H1 (cell line): Measurements from ENCODE around the gene ABCA1. TPM values are rescaled to one million over a fixed set of nuclear protein-coding genes. Genes with fewer than 3 reads are reported as not detected.

Experiments used
- CTCF ChIA-PET: fragments of 300-600 bp; sonication (Branson Sonifier 250); formaldehyde crosslinking; loops from one replicate; lab custom pipeline; 2021; ENCODE audit not compliant: partially characterized antibody; lab: Charles Lee
- POLR2A ChIA-PET: fragments of 300-600 bp; sonication (Branson Sonifier 250); formaldehyde crosslinking; loops from one replicate; lab custom pipeline; 2021; ENCODE audit warnings: inconsistent platforms; ENCODE audit not compliant: partially characterized antibody; lab: Charles Lee
- DNase-seq, 2 experiments: peaks; one replicate each; pipeline versions ENCODE4 v3.0.0 to v3.0.0-alpha.2; 2010 to 2022; ENCODE audit warnings: low spot score in 2 of 2, low read depth in 1 of 2, mixed read lengths in 1 of 2
- FAIRE-seq: peaks from 2 replicates; lab custom pipeline; 2011; peaks lifted over from hg19 to GRCh38; lab: Jason Lieb, UNC
- H2AFZ ChIP-seq: 2 replicates; pipeline ENCODE4 v1.8.1; 2012; ENCODE audit warnings: low read length, inconsistent platforms
- H2AK5ac ChIP-seq: 2 replicates; pipeline ENCODE4 v1.6.1; 2013; ENCODE audit warnings: low read depth, low read length
- H2BK120ac ChIP-seq: replicated peaks from 2 replicates; pipeline ENCODE3; 2013; ENCODE audit warnings: low read depth, low read length, inconsistent platforms
- H2BK12ac ChIP-seq: 2 replicates; pipeline ENCODE4 v1.6.1; 2013; ENCODE audit warnings: low read depth, low read length
- H2BK15ac ChIP-seq: 2 replicates; pipeline ENCODE4 v1.6.1; 2013; ENCODE audit warnings: low read length
- H2BK20ac ChIP-seq: 2 replicates; pipeline ENCODE4 v1.6.1; 2013; ENCODE audit warnings: low read length
- H2BK5ac ChIP-seq: 2 replicates; pipeline ENCODE4 v1.6.1; 2013; ENCODE audit warnings: low read depth, low read length
- H3K14ac ChIP-seq: 2 replicates; pipeline ENCODE4 v1.6.1; 2013; ENCODE audit warnings: inconsistent platforms; ENCODE audit not compliant: insufficient read length
- H3K18ac ChIP-seq: 2 replicates; pipeline ENCODE4 v1.6.1; 2013; ENCODE audit warnings: low read length; ENCODE audit errors: extremely low read depth
- H3K23ac ChIP-seq: 2 replicates; pipeline ENCODE4 v1.6.1; 2013; ENCODE audit warnings: inconsistent platforms; ENCODE audit not compliant: insufficient read length
- H3K23me2 ChIP-seq: 2 replicates; pipeline ENCODE4 v1.6.1; 2013; ENCODE audit warnings: low read depth, low read length
- H3K27ac ChIP-seq: 2 replicates; pipeline ENCODE4 v1.6.1; 2011; ENCODE audit warnings: low read depth, low read length, inconsistent platforms
- H3K27me3 ChIP-seq, 4 experiments: replicated peaks in 1 of 4; 1 replicate in 1 of 4; 2 replicates in 3 of 4; pipeline versions ENCODE4 v1.6.1 to v1.8.1; 2011 to 2013; ENCODE audit warnings: low read length in 3 of 4, mild to moderate bottlenecking in 3 of 4, inconsistent platforms in 2 of 4, mixed read lengths in 2 of 4, moderate library complexity in 1 of 4; ENCODE audit not compliant: control insufficient read depth in 3 of 4, insufficient read depth in 3 of 4; ENCODE audit errors: extremely low read depth in 1 of 4
- H3K36me3 ChIP-seq, 4 experiments: 2 replicates each; pipeline versions ENCODE4 v1.6.1 to v1.8.1; 2011 to 2013; ENCODE audit warnings: mild to moderate bottlenecking in 4 of 4, low read length in 3 of 4, moderate library complexity in 2 of 4, control low read depth in 1 of 4, inconsistent platforms in 1 of 4; ENCODE audit not compliant: insufficient read depth in 4 of 4, control insufficient read depth in 2 of 4
- H3K4ac ChIP-seq: replicated peaks from 2 replicates; pipeline ENCODE3; 2013; ENCODE audit warnings: low read length, low read depth, mixed read lengths, inconsistent platforms; ENCODE audit not compliant: insufficient read length
- H3K4me1 ChIP-seq, 4 experiments: replicated peaks in 1 of 4; 1 replicate in 1 of 4; 2 replicates in 3 of 4; pipeline versions ENCODE4 v1.6.1 to v1.8.1; 2011 to 2013; ENCODE audit warnings: low read length in 3 of 4, inconsistent platforms in 2 of 4, mixed read lengths in 1 of 4; ENCODE audit not compliant: insufficient read depth in 4 of 4, control insufficient read depth in 3 of 4
- H3K4me2 ChIP-seq, 2 experiments: 2 replicates each; pipeline versions ENCODE4 v1.6.1 to v1.8.1; 2011 to 2013; ENCODE audit warnings: low read depth in 2 of 2, low read length in 2 of 2, control low read depth in 1 of 2, inconsistent platforms in 1 of 2, mild to moderate bottlenecking in 1 of 2; ENCODE audit not compliant: insufficient read depth in 1 of 2
- H3K4me3 ChIP-seq, 4 experiments: fragments of 200-600, 300-600 bp in 1 of 4; sonication (generic), shearing (Covaris generic), sonication (Bioruptor Twin) in 1 of 4; 2 replicates each; pipeline versions ENCODE4 v1.5.1 to v1.8.1; 2011 to 2016; ENCODE audit warnings: low read length in 4 of 4, low read depth in 3 of 4, control low read depth in 2 of 4, inconsistent platforms in 2 of 4, mild to moderate bottlenecking in 2 of 4, mixed read lengths in 1 of 4, moderate library complexity in 1 of 4; ENCODE audit not compliant: insufficient read depth in 2 of 4; ENCODE audit errors: extremely low read depth in 1 of 4
- H3K56ac ChIP-seq: replicated peaks from 2 replicates; pipeline ENCODE3; 2013; ENCODE audit warnings: low read depth, mild to moderate bottlenecking, mixed read lengths, low read length, inconsistent platforms; ENCODE audit not compliant: insufficient read length
- H3K79me1 ChIP-seq: 2 replicates; pipeline ENCODE4 v1.6.1; 2013; ENCODE audit warnings: low read depth, low read length, control low read depth
- H3K79me2 ChIP-seq, 2 experiments: 2 replicates each; pipeline versions ENCODE4 v1.6.1 to v1.8.1; 2012 to 2013; ENCODE audit warnings: low read length in 2 of 2, mild to moderate bottlenecking in 2 of 2, inconsistent platforms in 1 of 2; ENCODE audit not compliant: insufficient read depth in 2 of 2, control insufficient read depth in 1 of 2
- H3K9ac ChIP-seq, 4 experiments: replicated peaks in 1 of 4; 1 replicate in 1 of 4; 2 replicates in 3 of 4; pipeline versions ENCODE4 v1.6.1 to v1.8.1; 2011 to 2013; ENCODE audit warnings: low read depth in 3 of 4, low read length in 3 of 4, control low read depth in 2 of 4, mild to moderate bottlenecking in 2 of 4, moderate library complexity in 2 of 4, inconsistent platforms in 1 of 4; ENCODE audit errors: extremely low read depth in 1 of 4
- H3K9me3 ChIP-seq, 2 experiments: 2 replicates each; pipeline versions ENCODE4 v1.6.1 to v1.8.1; 2012 to 2013; ENCODE audit warnings: mild to moderate bottlenecking in 2 of 2, moderate library complexity in 2 of 2, control low read depth in 1 of 2, inconsistent platforms in 1 of 2, low read depth in 1 of 2, low read length in 1 of 2, mixed read lengths in 1 of 2; ENCODE audit not compliant: insufficient read depth in 2 of 2
- H4K20me1 ChIP-seq, 2 experiments: replicated peaks in 1 of 2; 2 replicates each; pipeline versions ENCODE3 to v1.8.1; 2011 to 2013; ENCODE audit warnings: inconsistent platforms in 2 of 2, low read length in 2 of 2, mild to moderate bottlenecking in 1 of 2; ENCODE audit not compliant: insufficient read depth in 2 of 2, control insufficient read depth in 1 of 2
- H4K5ac ChIP-seq: 2 replicates; pipeline ENCODE4 v1.6.1; 2013; ENCODE audit warnings: low read length, low read depth, mixed read lengths, inconsistent platforms; ENCODE audit not compliant: insufficient read length
- H4K8ac ChIP-seq: 2 replicates; pipeline ENCODE4 v1.8.0; 2013; ENCODE audit warnings: mild to moderate bottlenecking, moderate library complexity, low read length, inconsistent platforms; ENCODE audit not compliant: insufficient read depth; ENCODE audit errors: extremely low read depth
- H4K91ac ChIP-seq: replicated peaks from 2 replicates; pipeline ENCODE3; 2013; ENCODE audit warnings: low read length, mixed read lengths, inconsistent platforms; ENCODE audit not compliant: insufficient read length
- SRF ChIP-seq: IDR thresholded peaks from 2 replicates; pipeline ENCODE4 v1.6.1; 2011; ENCODE audit warnings: mild to moderate bottlenecking, low read depth, low read length, moderate library complexity
- TAF7 ChIP-seq: optimal IDR thresholded peaks from 2 replicates; pipeline ENCODE3; 2011; ENCODE audit warnings: low read depth, mild to moderate bottlenecking, inconsistent platforms, low read length, moderate library complexity, borderline replicate concordance
- TBP ChIP-seq: IDR thresholded peaks from 2 replicates; pipeline ENCODE4 v1.6.1; 2011; ENCODE audit warnings: low read depth, low read length, improper control_type of control experiment
- TEAD4 ChIP-seq: IDR thresholded peaks from 2 replicates; pipeline ENCODE4 v1.6.1; 2012; ENCODE audit warnings: low read depth, low read length, inconsistent platforms, mixed read lengths
- WGBS, 2 experiments: shearing (Covaris generic) in 1 of 2; methylation state at CpG; one replicate each; pipeline versions ENCODE4 v1.1.6 to v1.1.7; 2013 to 2015; ENCODE audit warnings: low lambda C conversion rate in 2 of 2, mixed read lengths in 2 of 2, inconsistent platforms in 1 of 2, low coverage in 1 of 2, missing lambda C conversion rate in 1 of 2; ENCODE audit not compliant: insufficient replicate concordance in 2 of 2, insufficient coverage in 1 of 2, insufficient read length in 1 of 2; ENCODE audit errors: extremely low coverage in 1 of 2, missing lambda C conversion rate in 1 of 2; 5-methylcytosine and 5-hydroxymethylcytosine counted together
- polyA plus RNA-seq, 7 experiments: library from polyadenylated mRNA; depleted of rRNA in 3 of 7; stranded (reverse) in 5 of 7; unstranded in 2 of 7; fragments of >200 nt in 5 of 7; fragments of 200-250 nt in 2 of 7; gene quantifications; 1 replicate in 5 of 7; 2 replicates in 1 of 7; 4 replicates in 1 of 7; pipeline versions ENCODE4 v1.2.1 to v1.2.3, GENCODE V29; 2011 to 2013; ENCODE audit warnings: missing spikeins in 2 of 7, mixed read lengths in 2 of 7
- total RNA-seq: library from RNA; stranded (reverse); fragmentation: NEBNext Ultra II Directional; extraction: Animal tissue kit (Norgen Biotek cat#: 25700); gene quantifications from 2 replicates; pipeline ENCODE4 v1.2.1, GENCODE V29; 2021

Gene ABCA1
- total and polyA plus RNA-seq, 2 of the 8 experiments (the other 6 are each of a cell fraction or from before 2014, with no cell fraction given) = 6.9 to 7.8 TPM

GRCh38 chr9:104875320-104875719 lies 52.6 kb downstream of the ABCA1 start:
- H2BK120ac ChIP-seq = no peak overlapping the region
- 0 out of 2 replicates have a peak overlapping the region, but pooled peaks have one; percentile 20 for H2BK5ac ChIP-seq
- no peaks in the 10 kb centered on the region for H3K79me1 ChIP-seq
- H3K27me3 ChIP-seq = no peaks in the 10 kb centered on the region
- no peak overlapping the region for H4K5ac ChIP-seq
- peaks cover 0 to 5% (median 1%) of the 10 kb centered on the region in 4 experiments; a peak in 2 of 7 replicates for H3K4me1 ChIP-seq
- no peak overlapping the region for H3K4me2 ChIP-seq
- H2AFZ ChIP-seq = no peak overlapping the region
- H3K4me3 ChIP-seq = no peak overlapping the region
- no peaks in the 10 kb centered on the region for H3K23me2 ChIP-seq
- no peaks in the 10 kb centered on the region for H3K9me3 ChIP-seq
- H4K8ac ChIP-seq = no peak overlapping the region
- no peaks in the 10 kb centered on the region for H4K20me1 ChIP-seq
- no peak overlapping the region for H3K9ac ChIP-seq
- POLR2A ChIA-PET = interaction anchor here (1.8 kb wide), 1 partner anchor 52 kb away, joined by 6 read pairs; the partner anchor contains the start of gene ABCA1
- no peak overlapping the region for H2BK20ac ChIP-seq
- no peak overlapping the region for H3K14ac ChIP-seq
- no peak overlapping the region for H3K27ac ChIP-seq
- H2BK15ac ChIP-seq = no peak overlapping the region
- H3K36me3 ChIP-seq = no peaks in the 10 kb centered on the region; a peak in 1 of 8 replicates
- no peak overlapping the region for H4K91ac ChIP-seq
- DNase-seq (no peak), FAIRE-seq (no peak)
- no peak overlapping the region for H2AK5ac ChIP-seq
- H3K18ac ChIP-seq = no peak overlapping the region
- H3K23ac ChIP-seq = no peak overlapping the region
- H2BK12ac ChIP-seq = 0 out of 2 replicates have a peak overlapping the region, but pooled peaks have one; percentile 7
- 93% methylated on average over 3 of the region's 3 CpGs; no CpG with 5 or more reads in 1 of the 2 experiments for WGBS, 2 experiments
- H3K56ac ChIP-seq = no peak overlapping the region
- no peaks in the 10 kb centered on the region for H3K79me2 ChIP-seq
- no peak overlapping the region for H3K4ac ChIP-seq
- CTCF ChIA-PET = interaction anchor here (0.7 to 1.3 kb wide), 3 partner anchors 15 to 46 kb away, joined by 3 to 4 read pairs (median 3); no protein-coding TSS in a partner anchor
- TF ChIP-seq TBP (no peak), TAF7 (no peak), SRF (no peak), TEAD4 (no peak)
